Activated naive CD4-positive, alpha-beta T cell treated with anti-CD3 and anti-CD28 coated beads, Interleukin-2, amount 10 ng/mL, durations not matched to agents 7 days and 5 days (primary cell): ENCODE results near the gene ERVH48-1.
"Not testable (repeated sequence)": the region's sequence is repeated elsewhere in the genome, so short reads cannot be mapped to it uniquely, and the experiment has no call there.

ENCODE experiments used
- CTCF ChIA-PET: fragments of 350-600 bp; sonication (Branson Sonifier 250); formaldehyde crosslinking; loops from one replicate; lab custom pipeline; 2021; ENCODE audit warnings: antibody characterized with exemption; lab: Charles Lee
- DNase-seq: peaks from one replicate; pipeline ENCODE4 v3.0.0-alpha.2; 2020
- H3K27ac Mint-ChIP-seq: one replicate; pipeline ENCODE4 v1.8.0; 2021; ENCODE audit warnings: mild to moderate bottlenecking, moderate library complexity, mixed read lengths
- H3K27me3 Mint-ChIP-seq: one replicate; pipeline ENCODE4 v1.8.0; 2021; ENCODE audit warnings: mild to moderate bottlenecking, mixed read lengths
- H3K36me3 Mint-ChIP-seq: one replicate; pipeline ENCODE4 v1.8.0; 2021; ENCODE audit warnings: mixed read lengths
- H3K4me1 Mint-ChIP-seq: one replicate; pipeline ENCODE4 v1.8.0; 2021; ENCODE audit warnings: mixed read lengths
- H3K4me3 Mint-ChIP-seq: one replicate; pipeline ENCODE4 v1.8.0; 2021; ENCODE audit warnings: mild to moderate bottlenecking, moderate library complexity, mixed read lengths
- H3K9me3 Mint-ChIP-seq: one replicate; pipeline ENCODE4 v1.8.0; 2021; ENCODE audit warnings: mixed read lengths

Gene ERVH48-1

GRCh38 chr21:42925114-42925926 lies at the start of gene ERVH48-1:
Gene ERVH48-1, minus strand, starts transcription at chr21:42925630. Its CDS starts 6,624 bp downstream, at chr21:42919006.
- Mint-ChIP-seq H3K27me3 (no peaks in the 10 kb centered on the region), H3K36me3 (no peaks in the 10 kb centered on the region), H3K4me1 (peaks cover 28% of the 10 kb centered on the region), H3K9me3 (no peaks in the 10 kb centered on the region), H3K4me3 (peak within 1 kb of the TSS; percentile 64), H3K27ac (peak within 1 kb of the TSS; percentile 85)
- CTCF ChIA-PET, result no interaction called here
- DNase-seq, result peak; percentile 52

DNA sequence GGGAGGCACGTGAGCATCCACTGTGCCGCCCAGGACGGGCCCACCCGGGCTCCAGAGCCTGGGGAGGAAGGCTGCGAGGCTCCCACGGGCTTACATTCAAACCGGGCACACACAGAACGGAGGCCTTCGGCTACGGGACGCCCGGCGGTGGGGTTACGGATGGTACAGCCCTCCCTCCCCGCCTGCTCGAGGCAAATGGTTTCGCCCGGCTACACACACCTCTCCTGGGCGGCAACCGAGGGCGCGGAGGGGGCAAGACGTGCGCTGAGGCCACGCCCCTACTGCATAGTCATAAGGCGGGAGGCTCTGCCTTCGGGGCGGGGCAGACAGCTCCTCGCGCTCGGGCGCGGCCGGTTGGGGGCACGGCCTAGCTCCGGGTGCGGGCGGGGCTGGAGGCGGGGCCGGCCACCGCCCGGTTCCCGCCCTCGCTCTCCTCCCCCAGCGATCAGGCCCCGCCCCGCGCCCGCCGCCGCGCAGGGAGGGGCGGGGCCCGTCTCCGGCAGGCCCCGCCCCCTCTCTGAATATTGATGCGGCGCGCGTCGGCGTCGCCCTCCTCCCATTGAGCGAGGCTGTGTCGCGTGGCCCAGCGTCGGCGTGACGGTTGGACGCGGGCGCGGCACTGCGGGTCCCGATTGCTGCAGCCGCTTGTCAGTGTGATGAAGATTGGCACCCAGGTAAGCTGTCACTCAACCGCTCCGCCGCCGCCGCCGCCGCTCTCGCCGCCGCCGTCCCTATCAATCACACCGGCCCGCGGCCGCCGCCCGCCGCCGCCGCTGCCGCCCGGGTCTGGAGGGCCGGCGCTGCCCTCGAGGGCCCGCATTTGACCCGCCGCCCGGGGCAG lies 48.8 kb upstream of the ERVH48-1 start, which contains the start of gene PKNOX1:
Gene PKNOX1 (plus strand): TSS at position 572 of the 841 bp plus-strand sequence. CDS start 29,820 bp downstream, outside the sequence.
- peak; percentile 99 for DNase-seq
- Mint-ChIP-seq H3K27me3 (peaks cover 4% of the 10 kb centered on the region), H3K27ac (peak within 1 kb of the TSS; percentile 95), H3K36me3 (peaks cover 28% of the 10 kb centered on the region), H3K4me3 (peak within 1 kb of the TSS; percentile 90), H3K4me1 (peaks cover 39% of the 10 kb centered on the region), H3K9me3 (no peaks in the 10 kb centered on the region)
- CTCF ChIA-PET, result no interaction called here

- H3K27ac Mint-ChIP-seq, result peak overlapping the region; percentile 92
- H3K9me3 Mint-ChIP-seq, result no peaks in the 10 kb centered on the region
- CTCF ChIA-PET, result no interaction called here
- peaks cover 20% of the 10 kb centered on the region for H3K36me3 Mint-ChIP-seq
- H3K4me1 Mint-ChIP-seq, result peaks cover 36% of the 10 kb centered on the region
- H3K4me3 Mint-ChIP-seq, result peak overlapping the region; percentile 70
- H3K27me3 Mint-ChIP-seq, result peaks cover 4% of the 10 kb centered on the region
- peak; percentile 23 for DNase-seq
These were observed 48.0 kb upstream of the ERVH48-1 start for GRCh38 chr21:42973309-42973990.

- H3K27ac Mint-ChIP-seq, result no peak overlapping the region
- peaks cover 4% of the 10 kb centered on the region for H3K27me3 Mint-ChIP-seq
- DNase-seq, result no peak
- no peaks in the 10 kb centered on the region for H3K9me3 Mint-ChIP-seq
- H3K4me1 Mint-ChIP-seq, result peaks cover 26% of the 10 kb centered on the region
- peaks cover 11% of the 10 kb centered on the region for H3K36me3 Mint-ChIP-seq
- H3K4me3 Mint-ChIP-seq, result no peak overlapping the region
- CTCF ChIA-PET, result no interaction called here
These were observed 46.5 kb upstream of the ERVH48-1 start for GRCh38 chr21:42971897-42972275.

DNA sequence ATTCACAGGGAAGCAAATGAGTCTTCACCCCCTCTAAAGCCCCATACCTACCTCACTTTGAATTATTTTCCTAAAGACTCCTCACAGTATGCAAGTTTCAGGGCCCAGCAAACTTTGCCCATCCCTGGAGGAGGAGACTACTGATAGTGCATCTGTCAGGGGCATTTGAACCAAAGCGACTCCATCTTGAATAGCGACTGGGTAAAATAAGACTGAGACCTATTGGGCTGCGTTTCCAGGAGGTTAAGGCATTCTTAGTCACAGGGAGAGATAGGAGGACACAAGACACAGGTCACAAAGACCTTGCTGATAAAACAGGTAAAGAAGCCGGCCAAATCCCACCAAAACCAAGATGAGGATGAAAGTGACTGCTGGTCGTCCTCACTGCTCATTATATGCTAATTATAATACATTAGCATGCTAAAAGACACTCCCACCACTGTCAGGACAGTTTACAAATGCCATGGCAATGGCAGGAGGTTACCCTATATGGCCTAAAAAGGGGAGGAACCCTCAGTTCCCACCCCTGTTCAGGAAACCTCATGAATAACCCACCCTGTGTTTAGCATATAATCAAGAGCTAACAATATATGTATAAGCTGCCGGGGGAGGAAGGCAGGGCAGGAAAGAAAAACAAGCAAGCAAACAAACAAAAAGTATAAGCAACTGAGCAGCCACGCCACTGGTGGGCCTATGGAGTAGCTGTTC lies 45.7 kb upstream of the ERVH48-1 start:
- Mint-ChIP-seq H3K27me3 (peaks cover 4% of the 10 kb centered on the region), H3K4me3 (no peak overlapping the region), H3K4me1 (peaks cover 18% of the 10 kb centered on the region), H3K36me3 (peaks cover 3% of the 10 kb centered on the region), H3K27ac (no peak overlapping the region), H3K9me3 (no peaks in the 10 kb centered on the region)
- CTCF ChIA-PET, result no interaction called here
- DNase-seq, result no peak

DNA sequence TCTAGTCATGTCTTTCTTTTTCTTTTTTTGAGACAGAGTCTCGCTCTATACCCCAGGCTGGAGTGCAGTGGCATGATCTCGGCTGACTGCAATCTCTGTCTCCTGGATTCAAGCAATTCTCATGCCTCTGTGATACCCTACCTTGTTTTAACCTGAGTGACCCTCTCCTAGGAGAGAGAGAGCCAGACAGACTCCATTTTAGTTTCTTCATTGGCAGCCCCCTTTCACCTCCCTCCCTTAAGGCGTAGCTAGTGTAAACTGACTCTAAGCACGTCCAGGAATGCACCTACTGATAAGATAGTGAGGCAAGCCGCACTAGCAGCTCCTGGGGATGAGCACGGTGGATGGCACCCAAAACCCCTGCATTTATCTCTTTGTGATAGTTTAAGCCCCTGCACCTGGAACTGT lies 43.8 kb upstream of the ERVH48-1 start:
- CTCF ChIA-PET, result no interaction called here
- Mint-ChIP-seq H3K36me3 (no peaks in the 10 kb centered on the region), H3K9me3 (no peaks in the 10 kb centered on the region), H3K4me1 (peaks cover 14% of the 10 kb centered on the region), H3K27me3 (peaks cover 4% of the 10 kb centered on the region), H3K27ac (no peak overlapping the region), H3K4me3 (no peak overlapping the region)
- no peak for DNase-seq

DNA sequence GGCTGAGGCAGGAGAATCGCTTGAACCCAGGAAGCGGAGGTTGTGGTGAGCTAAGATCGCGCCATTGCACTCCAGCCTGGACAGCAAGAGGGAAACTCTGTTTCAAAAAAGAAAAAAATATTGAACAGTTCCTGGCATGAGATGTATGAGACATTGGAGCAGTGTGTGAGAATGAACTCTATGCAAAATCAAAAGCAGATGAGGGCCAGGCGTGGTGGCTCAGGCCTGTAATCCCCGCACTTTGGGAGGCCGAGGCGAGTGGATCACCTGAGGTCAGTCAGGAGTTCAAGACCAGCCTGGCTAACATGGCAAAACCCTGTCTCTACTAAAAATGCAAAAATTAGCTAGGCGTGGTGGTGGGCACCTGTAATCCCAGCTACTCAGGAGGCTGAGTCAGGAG lies 42.2 kb upstream of the ERVH48-1 start:
- H3K9me3 Mint-ChIP-seq, result not testable (repeated sequence)

DNA sequence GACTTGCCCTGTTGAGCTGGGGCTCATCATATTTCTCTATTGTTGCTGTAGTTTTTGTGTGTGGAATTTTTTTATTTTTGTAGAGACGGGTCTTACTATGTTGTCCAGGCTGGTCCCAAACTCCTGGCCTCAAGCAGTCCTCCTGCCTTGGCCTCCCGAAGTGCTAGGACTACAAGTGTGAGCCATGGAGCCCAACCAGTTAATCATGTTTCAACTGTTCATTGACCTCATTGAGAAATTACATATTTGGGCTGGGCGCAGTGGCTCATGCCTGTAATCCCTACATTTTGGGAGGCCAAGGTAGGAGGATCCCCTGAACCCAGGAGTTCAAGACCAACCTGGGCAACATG lies 39.8 kb upstream of the ERVH48-1 start:
- CTCF ChIA-PET, result no interaction called here
- Mint-ChIP-seq H3K9me3 (no peaks in the 10 kb centered on the region), H3K4me3 (no peak overlapping the region), H3K36me3 (no peaks in the 10 kb centered on the region), H3K27ac (no peak overlapping the region), H3K27me3 (peaks cover 7% of the 10 kb centered on the region), H3K4me1 (no peaks in the 10 kb centered on the region)
- no peak for DNase-seq

More for the DNA sequence above, 42.2 kb upstream of the ERVH48-1 start:
- CTCF ChIA-PET, result interaction anchor here (1.0 kb wide), 1 partner anchor 30 kb away, joined by 3 read pairs; no protein-coding TSS in a partner anchor
- not testable (repeated sequence) for H3K27ac Mint-ChIP-seq, DNase-seq, H3K36me3 Mint-ChIP-seq, H3K4me1 Mint-ChIP-seq, H3K4me3 Mint-ChIP-seq
- H3K27me3 Mint-ChIP-seq, result peaks cover 11% of the 10 kb centered on the region

DNA sequence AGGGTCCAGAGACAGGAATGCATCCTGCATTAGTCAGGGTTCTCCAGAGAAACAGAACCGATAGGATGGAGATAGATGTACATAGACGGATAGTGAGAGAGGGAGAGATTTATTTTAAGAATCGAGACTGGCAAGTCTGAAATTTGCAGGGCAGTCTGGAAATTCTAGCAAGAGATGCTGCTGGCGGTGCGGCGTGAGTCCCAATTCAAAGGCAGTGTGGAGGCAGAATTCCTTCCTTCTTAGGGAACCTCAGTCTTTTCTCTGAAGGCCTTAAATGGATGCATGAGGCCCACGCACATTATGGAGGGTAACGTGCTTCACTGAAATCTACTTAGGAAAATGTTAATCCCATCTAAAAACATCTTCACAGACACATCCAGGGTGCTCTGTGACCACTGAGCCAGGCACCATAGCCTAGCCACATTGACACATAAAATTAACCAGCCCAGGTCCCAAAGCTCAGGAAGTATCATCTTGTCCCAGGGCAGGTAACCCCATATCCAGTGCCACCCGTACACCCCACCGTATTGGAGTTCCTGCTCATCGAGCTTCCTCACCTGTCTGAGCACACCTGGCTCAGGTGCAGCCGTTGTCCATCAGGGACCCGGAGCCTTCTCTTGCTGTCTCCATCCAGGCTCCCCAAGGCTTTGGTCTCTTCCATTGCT lies 39.2 kb upstream of the ERVH48-1 start:
- no peaks in the 10 kb centered on the region for H3K9me3 Mint-ChIP-seq
- no peak overlapping the region for H3K4me3 Mint-ChIP-seq
- H3K4me1 Mint-ChIP-seq, result no peaks in the 10 kb centered on the region
- CTCF ChIA-PET, result no interaction called here
- H3K36me3 Mint-ChIP-seq, result no peaks in the 10 kb centered on the region
- no peak overlapping the region for H3K27ac Mint-ChIP-seq
- no peak for DNase-seq
- H3K27me3 Mint-ChIP-seq, result peaks cover 7% of the 10 kb centered on the region

DNA sequence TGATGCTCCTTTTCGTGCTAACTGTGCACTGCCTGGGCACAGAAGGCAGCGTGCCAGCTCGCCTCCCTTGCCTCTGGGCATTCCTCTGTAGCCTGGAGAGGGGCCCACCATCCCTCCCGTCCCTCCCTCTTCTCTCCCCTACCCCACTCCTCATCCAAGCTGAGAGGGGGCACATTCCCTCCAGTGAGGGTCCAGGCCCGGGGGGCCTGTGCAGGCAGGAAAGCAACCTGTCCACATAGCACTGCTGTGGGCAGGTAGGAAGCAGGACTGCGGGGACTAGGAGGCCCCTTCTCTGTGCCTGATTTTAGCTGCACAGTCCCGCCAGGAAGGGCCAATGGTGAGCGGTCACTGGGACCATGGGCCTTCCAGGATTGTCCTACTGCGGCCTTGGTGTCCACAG lies 38.7 kb upstream of the ERVH48-1 start:
- CTCF ChIA-PET, result no interaction called here
- Mint-ChIP-seq H3K9me3 (no peaks in the 10 kb centered on the region), H3K4me1 (no peaks in the 10 kb centered on the region), H3K36me3 (no peaks in the 10 kb centered on the region), H3K4me3 (no peak overlapping the region), H3K27ac (no peak overlapping the region), H3K27me3 (peaks cover 7% of the 10 kb centered on the region)
- no peak for DNase-seq

DNA sequence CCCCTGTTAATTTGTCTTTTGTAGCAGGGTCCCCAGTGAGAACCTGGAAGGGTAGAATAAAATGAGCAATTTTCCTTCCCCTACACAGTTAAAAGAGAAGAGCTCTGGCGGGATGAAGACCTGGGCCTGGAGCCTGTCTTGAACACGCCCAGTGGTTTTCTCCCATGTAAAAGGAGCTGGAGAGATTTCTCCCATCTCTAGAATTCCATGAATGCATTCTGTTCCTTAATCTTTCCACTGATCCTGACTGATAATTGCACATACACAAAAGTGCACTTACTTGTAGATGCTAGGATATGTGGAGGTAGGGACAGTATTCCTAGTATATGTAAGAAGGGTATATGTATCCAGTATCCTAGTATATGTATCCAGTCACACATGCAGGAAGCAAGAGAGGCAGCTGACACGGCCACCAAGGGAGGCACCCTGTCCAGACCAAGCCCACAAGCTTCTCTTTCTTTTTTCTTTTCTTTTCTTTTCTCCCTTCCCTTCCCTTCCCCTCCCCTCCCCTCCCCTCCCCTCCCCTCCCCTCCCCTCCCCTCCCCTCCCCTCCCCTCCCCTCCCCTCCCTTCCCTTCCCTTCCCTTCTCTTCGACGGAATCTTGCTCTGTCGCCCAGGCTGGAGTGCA lies 37.1 kb upstream of the ERVH48-1 start:
- CTCF ChIA-PET, result no interaction called here
- Mint-ChIP-seq H3K27me3 (peaks cover 7% of the 10 kb centered on the region), H3K9me3 (no peaks in the 10 kb centered on the region)

DNA sequence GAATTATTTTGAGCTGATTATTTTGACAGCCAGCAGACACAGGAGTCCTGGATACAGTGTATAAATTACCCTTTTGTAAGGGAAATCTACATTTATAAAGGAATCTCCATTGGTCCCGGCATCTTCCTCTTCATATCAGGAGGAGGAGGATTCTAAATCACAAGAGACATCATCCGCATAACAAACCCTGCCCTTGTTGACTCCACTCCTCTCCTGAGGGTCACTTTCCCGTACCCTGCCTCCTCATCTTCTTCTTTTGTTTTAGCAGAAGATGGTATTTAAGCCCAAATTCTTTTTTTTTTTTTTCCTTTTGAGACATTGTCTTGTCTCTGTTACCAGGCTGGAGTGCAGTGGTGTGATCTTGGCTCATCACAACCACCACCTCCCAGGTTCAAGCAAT lies 34.3 kb upstream of the ERVH48-1 start:
- peaks cover 2% of the 10 kb centered on the region for H3K9me3 Mint-ChIP-seq
- CTCF ChIA-PET, result no interaction called here
- no peaks in the 10 kb centered on the region for H3K36me3 Mint-ChIP-seq
- DNase-seq, result no peak
- no peaks in the 10 kb centered on the region for H3K4me1 Mint-ChIP-seq
- no peak overlapping the region for H3K4me3 Mint-ChIP-seq
- peaks cover 7% of the 10 kb centered on the region for H3K27me3 Mint-ChIP-seq
- H3K27ac Mint-ChIP-seq, result no peak overlapping the region

More for the DNA sequence above, 37.1 kb upstream of the ERVH48-1 start:
- Mint-ChIP-seq H3K36me3 (no peaks in the 10 kb centered on the region), H3K27ac (no peak overlapping the region), H3K4me3 (no peak overlapping the region), H3K4me1 (no peaks in the 10 kb centered on the region)
- no peak for DNase-seq

DNA sequence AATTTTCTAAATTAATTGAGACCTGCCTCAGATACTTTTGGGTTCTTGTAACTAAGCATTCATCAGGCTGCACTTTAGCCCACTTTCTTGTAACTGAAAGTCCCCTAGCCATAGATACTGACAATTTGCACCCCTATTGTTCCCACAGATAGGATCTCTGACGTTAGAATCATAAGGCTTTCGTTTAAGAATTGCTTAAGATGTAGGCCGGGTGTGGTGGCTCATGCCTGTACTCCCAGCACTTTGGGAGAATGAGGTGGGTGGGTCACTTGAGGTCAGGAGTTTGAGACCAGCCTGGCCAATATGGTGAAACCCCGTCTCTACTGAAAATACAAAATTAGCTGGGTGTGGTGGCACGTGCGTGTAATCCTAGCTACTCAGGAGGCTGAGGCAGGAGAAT lies 32.7 kb upstream of the ERVH48-1 start:
- H3K4me3 Mint-ChIP-seq, H3K36me3 Mint-ChIP-seq, H3K27ac Mint-ChIP-seq, H3K27me3 Mint-ChIP-seq, H3K9me3 Mint-ChIP-seq, H3K4me1 Mint-ChIP-seq, CTCF ChIA-PET, DNase-seq: not testable (repeated sequence)
